Aorta (tissue), 5 donors: ENCODE measurements around the gene ABCC12. TPM values are rescaled to one million over a fixed set of nuclear protein-coding genes. Genes with fewer than 3 reads are reported as not detected.
"Not testable (repeated sequence)": the region's sequence is repeated elsewhere in the genome, so short reads cannot be mapped to it uniquely, and the experiment has no call there.

ENCODE experiments used
- ATAC-seq: fragments of 200-7000 bp; cut with Tn5 transposase; one replicate; pipeline ENCODE4 v1.9.1; 2022; ENCODE audit warnings: moderate library complexity; ENCODE audit not compliant: low FRiP score
- DNase-seq, 2 donors: peaks; one replicate each; pipeline ENCODE4 v3.0.0-alpha.2; 2020
- H3K27ac ChIP-seq, 2 donors: one replicate each; pipeline ENCODE4 v1.5.1; 2013; ENCODE audit warnings: low read length in 2 of 2, mild to moderate bottlenecking in 2 of 2, moderate library complexity in 2 of 2, control low read depth in 1 of 2, inconsistent platforms in 1 of 2, low read depth in 1 of 2
- H3K27me3 ChIP-seq, 2 donors: one replicate each; pipeline ENCODE4 v1.6.1; 2013; ENCODE audit warnings: control low read depth in 1 of 2, low read length in 1 of 2, mild to moderate bottlenecking in 1 of 2, moderate library complexity in 1 of 2; ENCODE audit not compliant: insufficient read depth in 2 of 2, control insufficient read depth in 1 of 2
- H3K36me3 ChIP-seq, 2 donors: one replicate each; pipeline ENCODE4 v1.6.1; 2013; ENCODE audit warnings: control low read depth in 1 of 2, low read length in 1 of 2, mild to moderate bottlenecking in 1 of 2; ENCODE audit not compliant: insufficient read depth in 2 of 2, control insufficient read depth in 1 of 2
- H3K4me1 ChIP-seq, 2 donors: one replicate each; pipeline ENCODE4 v1.6.1; 2013; ENCODE audit warnings: low read length in 2 of 2, control low read depth in 1 of 2, mild to moderate bottlenecking in 1 of 2, moderate library complexity in 1 of 2; ENCODE audit not compliant: insufficient read depth in 2 of 2, control insufficient read depth in 1 of 2
- H3K4me3 ChIP-seq, 2 donors: one replicate each; pipeline ENCODE4 v1.5.1; 2013; ENCODE audit warnings: low read length in 2 of 2, control low read depth in 1 of 2, mild to moderate bottlenecking in 1 of 2
- H3K9me3 ChIP-seq: one replicate; pipeline ENCODE4 v1.6.1; 2013; ENCODE audit warnings: mild to moderate bottlenecking, low read length; ENCODE audit not compliant: control insufficient read depth
- WGBS, 2 donors: extraction: QIAGEN DNeasy Blood & Tissue Kit; methylation state at CpG; one replicate each; pipeline ENCODE4 v1.1.7; 2013; 5-methylcytosine and 5-hydroxymethylcytosine counted together
- intact Hi-C, 2 donors: fragments of 100-400 bp; cut with DNase I; formaldehyde crosslinking; loops; one replicate each; pipeline versions ENCODE4 v1.14.2 to v1.15.0; 2022
- polyA plus RNA-seq, 2 donors: library from polyadenylated mRNA; stranded (reverse); fragments of 200-250 nt; gene quantifications; one replicate each; pipeline ENCODE4 v1.2.3, GENCODE V29; 2013
- total RNA-seq, 2 donors: library from RNA; stranded (reverse); fragmentation: NEBNext Ultra II Directional; extraction: Animal tissue kit (Norgen Biotek cat#: 25700); gene quantifications; one replicate each; pipeline ENCODE4 v1.2.1, GENCODE V29; 2021
- donor health status: healthy with polysubstance abuse.
- donor health status: Bipolar disorder and iron deficiency.
- donor health status: DM: no; HTN: no; CAD: no.
- donor health status: DM: no; HTN: no; CAD: no.
- donor health status: DM: yes; HTN: yes; CAD: no.

ABCC12 gene
- total and polyA plus RNA-seq, 4 donors = 0.05 TPM; not detected in 3

- 84 to 88% methylated on average over 6 of the region's 6 CpGs for WGBS, 2 donors
- Histone ChIP-seq H3K4me1 (no peaks in the 10 kb centered on the region), H3K27ac (no peak overlapping the region), H3K9me3 (no peaks in the 10 kb centered on the region), H3K36me3 (no peaks in the 10 kb centered on the region), H3K4me3 (no peak overlapping the region), H3K27me3 (no peaks in the 10 kb centered on the region)
- DNase-seq (no peak), ATAC-seq (no peak)
- intact Hi-C loops = no loop called here
Observed at GRCh38 chr16:48188449-48189102, 32.8 kb upstream of the ABCC12 start.

- no peak overlapping the region for H3K4me3 ChIP-seq
- H3K36me3 ChIP-seq = no peaks in the 10 kb centered on the region
- ATAC-seq = no peak
- no peak for DNase-seq
- no peaks in the 10 kb centered on the region for H3K27me3 ChIP-seq
- WGBS, 2 donors = 81 to 83% methylated on average over 4 of the region's 4 CpGs
- H3K9me3 ChIP-seq = no peaks in the 10 kb centered on the region
- intact Hi-C loops = no loop called here
- no peak overlapping the region for H3K27ac ChIP-seq
- H3K4me1 ChIP-seq = no peaks in the 10 kb centered on the region
Observed at GRCh38 chr16:48187779-48188178, 32.0 kb upstream of the ABCC12 start.

GRCh38 chr16:48184681-48185080 lies 28.9 kb upstream of the ABCC12 start:
- intact Hi-C loops = no loop called here
- H3K36me3 ChIP-seq = no peaks in the 10 kb centered on the region
- H3K4me1 ChIP-seq = no peaks in the 10 kb centered on the region
- WGBS, 2 donors = 78 to 79% methylated on average over 6 of the region's 6 CpGs
- no peaks in the 10 kb centered on the region for H3K9me3 ChIP-seq
- no peak for ATAC-seq
- DNase-seq = no peak
- no peak overlapping the region for H3K4me3 ChIP-seq
- no peaks in the 10 kb centered on the region for H3K27me3 ChIP-seq
- H3K27ac ChIP-seq = no peak overlapping the region

GRCh38 chr16:48182979-48183537 lies 27.3 kb upstream of the ABCC12 start:
- Histone ChIP-seq H3K36me3 (no peaks in the 10 kb centered on the region), H3K27me3 (no peaks in the 10 kb centered on the region), H3K4me1 (no peaks in the 10 kb centered on the region), H3K9me3 (no peaks in the 10 kb centered on the region), H3K4me3 (no peak overlapping the region), H3K27ac (no peak overlapping the region)
- intact Hi-C loops = no loop called here
- no peak for ATAC-seq
- WGBS, 2 donors = 88 to 89% methylated on average over 8 of the region's 8 CpGs
- DNase-seq = no peak

GRCh38 chr16:48181746-48182520 lies 26.1 kb upstream of the ABCC12 start:
- ATAC-seq, H3K4me3 ChIP-seq, H3K4me1 ChIP-seq, H3K27ac ChIP-seq, H3K9me3 ChIP-seq, H3K36me3 ChIP-seq, H3K27me3 ChIP-seq, DNase-seq, intact Hi-C loops: not testable (repeated sequence)
- WGBS, 2 donors = 76 to 79% methylated on average over 14 of the region's 14 CpGs

GRCh38 chr16:48180868-48181480 lies 25.2 kb upstream of the ABCC12 start:
- Histone ChIP-seq H3K4me3 (no peak overlapping the region), H3K36me3 (no peaks in the 10 kb centered on the region), H3K4me1 (no peaks in the 10 kb centered on the region), H3K9me3 (no peaks in the 10 kb centered on the region), H3K27ac (no peak overlapping the region), H3K27me3 (no peaks in the 10 kb centered on the region)
- WGBS, 2 donors = 84 to 85% methylated on average over 9 of the region's 9 CpGs
- DNase-seq (no peak), ATAC-seq (no peak)
- intact Hi-C loops = no loop called here

- WGBS, 2 donors = 78 to 83% methylated on average over 20 of the region's 20 CpGs
- ATAC-seq (no peak), DNase-seq (no peak)
- no peak overlapping the region for H3K4me3 ChIP-seq
- no peaks in the 10 kb centered on the region for H3K4me1 ChIP-seq
- intact Hi-C loops = no loop called here
- H3K27ac ChIP-seq = no peak overlapping the region
- no peaks in the 10 kb centered on the region for H3K27me3 ChIP-seq
- H3K36me3 ChIP-seq = no peaks in the 10 kb centered on the region
- no peaks in the 10 kb centered on the region for H3K9me3 ChIP-seq
Observed at GRCh38 chr16:48176635-48177408, 21.0 kb upstream of the ABCC12 start.

GRCh38 chr16:48173889-48174288 lies 18.1 kb upstream of the ABCC12 start:
- ATAC-seq = no peak
- DNase-seq = no peak
- H3K9me3 ChIP-seq = no peaks in the 10 kb centered on the region
- intact Hi-C loops = no loop called here
- no peak overlapping the region for H3K4me3 ChIP-seq
- no peak overlapping the region for H3K27ac ChIP-seq
- no peaks in the 10 kb centered on the region for H3K36me3 ChIP-seq
- 26 to 76% methylated on average over 1 of the region's 1 CpG for WGBS, 2 donors
- H3K4me1 ChIP-seq = no peaks in the 10 kb centered on the region
- H3K27me3 ChIP-seq = no peaks in the 10 kb centered on the region
